GM23338 (cell line): ENCODE data around the gene PACRGL. TPM values are rescaled to one million over a fixed set of nuclear protein-coding genes. Genes with fewer than 3 reads are reported as not detected.

Source experiments
- ATAC-seq: fragments of 200-7000 bp; cut with Tn5 transposase; 3 replicates; pipeline ENCODE4 v1.9.1; 2020
- DNase-seq: peaks from one replicate; pipeline ENCODE4 v3.0.0-alpha.2; 2015; ENCODE audit warnings: low spot score
- H2AFZ ChIP-seq: fragments of 200-600 bp; sonication (generic); 2 replicates; pipeline ENCODE4 v1.8.0; 2016; ENCODE audit warnings: antibody characterized with exemption, mild to moderate bottlenecking, moderate library complexity
- H3F3A ChIP-seq: fragments of 200-600 bp; sonication (generic); replicated peaks from 2 replicates; pipeline ENCODE4 v1.8.0; 2017; ENCODE audit warnings: antibody characterized with exemption, mixed run types, low read depth
- H3K27ac ChIP-seq: fragments of 200-600 bp; sonication (generic); 2 replicates; pipeline ENCODE4 v1.6.1; 2016; ENCODE audit warnings: low read depth
- H3K27me3 ChIP-seq: fragments of 200-600 bp; sonication (generic); 2 replicates; pipeline ENCODE4 v1.8.0; 2016; ENCODE audit warnings: mild to moderate bottlenecking, mixed run types, moderate library complexity; ENCODE audit not compliant: insufficient read depth
- H3K36me3 ChIP-seq: fragments of 200-600 bp; sonication (generic); 2 replicates; pipeline ENCODE4 v1.8.0; 2016; ENCODE audit warnings: mild to moderate bottlenecking; ENCODE audit not compliant: insufficient read depth
- H3K4me1 ChIP-seq: fragments of 200-600 bp; sonication (generic); 2 replicates; pipeline ENCODE4 v1.8.0; 2016; ENCODE audit warnings: mild to moderate bottlenecking, moderate library complexity; ENCODE audit not compliant: insufficient read depth
- H3K4me2 ChIP-seq: fragments of 200-600 bp; sonication (generic); 2 replicates; pipeline ENCODE4 v1.7.1; 2017; ENCODE audit warnings: mixed run types
- H3K4me3 ChIP-seq: fragments of 200-600 bp; sonication (generic); 2 replicates; pipeline ENCODE4 v1.6.1; 2016; ENCODE audit warnings: mixed run types
- H3K79me2 ChIP-seq: fragments of 200-600 bp; sonication (generic); replicated peaks from 2 replicates; pipeline ENCODE4 v1.8.0; 2017; ENCODE audit warnings: mild to moderate bottlenecking; ENCODE audit not compliant: insufficient read depth
- H3K9me2 ChIP-seq: fragments of 200-600 bp; sonication (generic); 2 replicates; pipeline ENCODE4 v1.8.0; 2017; ENCODE audit not compliant: insufficient read depth
- H4K20me1 ChIP-seq: fragments of 200-600 bp; sonication (generic); replicated peaks from 2 replicates; pipeline ENCODE4 v1.8.0; 2017; ENCODE audit warnings: mild to moderate bottlenecking; ENCODE audit not compliant: insufficient read depth
- H3K27ac Mint-ChIP-seq: 2 replicates; pipeline ENCODE4 v1.8.0; 2020; ENCODE audit warnings: inconsistent platforms, mild to moderate bottlenecking, moderate library complexity, mixed read lengths
- H3K27me3 Mint-ChIP-seq: 3 replicates; pipeline ENCODE4 v1.8.0; 2022; ENCODE audit warnings: low read depth, mild to moderate bottlenecking, moderate library complexity, mixed read lengths, inconsistent platforms; ENCODE audit not compliant: insufficient read depth, poor library complexity
- H3K36me3 Mint-ChIP-seq: 3 replicates; pipeline ENCODE4 v1.8.0; 2021; ENCODE audit warnings: low read depth, mild to moderate bottlenecking, inconsistent platforms, moderate library complexity, mixed read lengths
- H3K4me1 Mint-ChIP-seq: 3 replicates; pipeline ENCODE4 v1.8.0; 2020; ENCODE audit warnings: mild to moderate bottlenecking, inconsistent platforms, mixed read lengths
- H3K4me3 Mint-ChIP-seq: 3 replicates; pipeline ENCODE4 v1.8.0; 2021; ENCODE audit warnings: moderate library complexity, mild to moderate bottlenecking, inconsistent platforms, mixed read lengths
- H3K9me3 Mint-ChIP-seq: 3 replicates; pipeline ENCODE4 v1.8.0; 2020; ENCODE audit warnings: moderate library complexity, mild to moderate bottlenecking, inconsistent platforms, mixed read lengths
- CREB1 ChIP-seq: fragments of 250-450 bp; sonication (Bioruptor Pico); IDR thresholded peaks from 2 replicates; pipeline ENCODE4 v1.5.0; 2020; ENCODE audit warnings: low read depth, mild to moderate bottlenecking, moderate library complexity
- EZH2 ChIP-seq: fragments of 200-600 bp; sonication (generic); IDR thresholded peaks from one replicate; pipeline ENCODE4 v1.8.0; 2017; ENCODE audit warnings: antibody characterized with exemption, mild to moderate bottlenecking, low read depth; ENCODE audit not compliant: unreplicated experiment
- EZH2phosphoT487 ChIP-seq: fragments of 200-600 bp; sonication (generic); IDR thresholded peaks from one replicate; pipeline ENCODE4 v1.8.1; 2018; ENCODE audit warnings: antibody characterized with exemption; ENCODE audit not compliant: unreplicated experiment
- JUNB ChIP-seq: IDR thresholded peaks from one replicate; pipeline ENCODE4 v1.6.1; 2016; ENCODE audit warnings: antibody characterized with exemption; ENCODE audit not compliant: unreplicated experiment
- NANOG ChIP-seq: IDR thresholded peaks from 2 replicates; pipeline ENCODE4 v1.6.1; 2016; ENCODE audit warnings: antibody characterized with exemption, borderline replicate concordance
- STAT1 ChIP-seq: IDR thresholded peaks from one replicate; pipeline ENCODE4 v1.6.1; 2016; ENCODE audit warnings: antibody characterized with exemption; ENCODE audit not compliant: unreplicated experiment
- ZNF114 ChIP-seq: fragments of 250-450 bp; sonication (Bioruptor Pico); IDR thresholded peaks from 2 replicates; pipeline ENCODE4 v1.5.0; 2020; ENCODE audit warnings: mild to moderate bottlenecking, moderate library complexity
- ZNF331 ChIP-seq: fragments of 250-450 bp; sonication (Bioruptor Pico); IDR thresholded peaks from 2 replicates; pipeline ENCODE4 v1.5.0; 2020; ENCODE audit warnings: low read depth, mild to moderate bottlenecking, moderate library complexity
- polyA plus RNA-seq: library from polyadenylated mRNA; unstranded; fragments of >200 nt; fragmentation: Nextera tagmentation; extraction: Ambion mirVana; gene quantifications from 2 replicates; pipeline ENCODE4 v1.2.1, GENCODE V29; 2016
- total RNA-seq: library from RNA; depleted of rRNA; stranded (reverse); fragments of >200 nt; shearing (Covaris generic); gene quantifications from 2 replicates; pipeline ENCODE4 v1.2.3, GENCODE V29; 2014
- TF ChIP-seq, protein P1 (sequence below): IDR thresholded peaks from 2 replicates; pipeline ENCODE4 v1.6.1; 2016; ENCODE audit warnings: antibody characterized with exemption
- TF ChIP-seq, protein P2 (sequence below): fragments of 250-450 bp; sonication (Bioruptor Pico); IDR thresholded peaks from 2 replicates; pipeline ENCODE4 v1.5.0; 2020; ENCODE audit warnings: mild to moderate bottlenecking, moderate library complexity
- TF ChIP-seq, protein P3 (sequence below), 2 experiments: fragments of 200-600 bp in 1 of 2; sonication (generic) in 1 of 2; conservative IDR thresholded peaks; 2 replicates each; pipeline versions ENCODE4 v1.5.1 to v1.6.1; 2016 to 2017; ENCODE audit warnings: antibody characterized with exemption in 2 of 2, low read depth in 2 of 2, mild to moderate bottlenecking in 2 of 2, moderate library complexity in 1 of 2

The PACRGL gene
- total and polyA plus RNA-seq, 2 experiments from 2014 or later = 4.8 to 15.8 TPM

DNA sequence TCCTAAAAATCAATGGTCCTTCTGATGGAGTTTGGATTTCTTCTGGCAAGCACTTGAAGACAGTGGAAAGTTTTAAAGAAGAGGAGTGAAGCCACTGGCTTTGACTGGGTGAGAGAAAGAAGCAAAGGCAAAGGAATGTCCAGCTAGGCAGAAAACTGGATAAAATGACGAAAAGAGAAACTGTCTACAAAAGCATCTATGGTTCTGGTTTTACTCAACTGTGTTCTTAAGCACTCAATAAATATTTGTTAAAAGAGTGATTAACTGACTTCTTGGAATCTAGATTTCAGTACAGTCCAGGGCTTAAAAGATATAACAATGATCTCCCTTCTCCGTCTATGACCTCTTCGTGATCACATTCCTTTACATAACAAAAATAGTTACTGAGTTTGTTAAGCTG lies 52.4 kb downstream of the PACRGL start:
- no peak overlapping the region for H3K27ac ChIP-seq
- Mint-ChIP-seq H3K27ac (no peak overlapping the region), H3K36me3 (no peaks in the 10 kb centered on the region), H3K4me3 (no peak overlapping the region), H3K4me1 (no peaks in the 10 kb centered on the region), H3K27me3 (no peaks in the 10 kb centered on the region), H3K9me3 (no peaks in the 10 kb centered on the region)
- H3K4me2 ChIP-seq = no peak overlapping the region
- no peak overlapping the region for H3K4me3 ChIP-seq
- H3K4me1 ChIP-seq = no peaks in the 10 kb centered on the region
- H3K27me3 ChIP-seq = no peaks in the 10 kb centered on the region
- no peaks in the 10 kb centered on the region for H3K36me3 ChIP-seq
- DNase-seq = no peak
- no peaks in the 10 kb centered on the region for H3F3A ChIP-seq
- no peak for ATAC-seq
- H4K20me1 ChIP-seq = no peaks in the 10 kb centered on the region
- no peak overlapping the region for H2AFZ ChIP-seq
- H3K9me2 ChIP-seq = no peaks in the 10 kb centered on the region; the same call in 1 of the 2 replicates
- no peaks in the 10 kb centered on the region for H3K79me2 ChIP-seq
- TF ChIP-seq ZNF114 (CRISPR knock-in tag) (no peak), EZH2 (no peak), CREB1 (CRISPR knock-in tag) (no peak), STAT1 (no peak), ZNF331 (CRISPR knock-in tag) (no peak)
- TF ChIP-seq, protein P1, sequence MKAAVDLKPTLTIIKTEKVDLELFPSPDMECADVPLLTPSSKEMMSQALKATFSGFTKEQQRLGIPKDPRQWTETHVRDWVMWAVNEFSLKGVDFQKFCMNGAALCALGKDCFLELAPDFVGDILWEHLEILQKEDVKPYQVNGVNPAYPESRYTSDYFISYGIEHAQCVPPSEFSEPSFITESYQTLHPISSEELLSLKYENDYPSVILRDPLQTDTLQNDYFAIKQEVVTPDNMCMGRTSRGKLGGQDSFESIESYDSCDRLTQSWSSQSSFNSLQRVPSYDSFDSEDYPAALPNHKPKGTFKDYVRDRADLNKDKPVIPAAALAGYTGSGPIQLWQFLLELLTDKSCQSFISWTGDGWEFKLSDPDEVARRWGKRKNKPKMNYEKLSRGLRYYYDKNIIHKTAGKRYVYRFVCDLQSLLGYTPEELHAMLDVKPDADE = no peak

GRCh38 chr4:20754036-20754435 lies 53.8 kb downstream of the PACRGL start:
- no peak overlapping the region for H3K4me3 ChIP-seq
- DNase-seq (no peak), ATAC-seq (no peak)
- no peaks in the 10 kb centered on the region for H3K36me3 ChIP-seq
- H3K9me3 Mint-ChIP-seq = no peaks in the 10 kb centered on the region
- no peaks in the 10 kb centered on the region for H3F3A ChIP-seq
- H3K79me2 ChIP-seq = no peaks in the 10 kb centered on the region
- H3K27me3 ChIP-seq = no peaks in the 10 kb centered on the region
- H3K27me3 Mint-ChIP-seq = no peaks in the 10 kb centered on the region
- H2AFZ ChIP-seq = no peak overlapping the region
- H3K4me3 Mint-ChIP-seq = no peak overlapping the region
- no peaks in the 10 kb centered on the region for H3K4me1 ChIP-seq
- H4K20me1 ChIP-seq = no peaks in the 10 kb centered on the region
- no peaks in the 10 kb centered on the region; the same call in 1 of the 2 replicates for H3K9me2 ChIP-seq
- no peaks in the 10 kb centered on the region for H3K36me3 Mint-ChIP-seq
- no peak overlapping the region for H3K27ac ChIP-seq
- H3K4me1 Mint-ChIP-seq = no peaks in the 10 kb centered on the region
- H3K4me2 ChIP-seq = no peak overlapping the region
- H3K27ac Mint-ChIP-seq = no peak overlapping the region
- TF ChIP-seq NANOG (no peak), ZNF114 (CRISPR knock-in tag) (no peak), JUNB (no peak), EZH2 (no peak), EZH2phosphoT487 (no peak), STAT1 (no peak)
- TF ChIP-seq, protein P1 = no peak
- TF ChIP-seq, protein P2, sequence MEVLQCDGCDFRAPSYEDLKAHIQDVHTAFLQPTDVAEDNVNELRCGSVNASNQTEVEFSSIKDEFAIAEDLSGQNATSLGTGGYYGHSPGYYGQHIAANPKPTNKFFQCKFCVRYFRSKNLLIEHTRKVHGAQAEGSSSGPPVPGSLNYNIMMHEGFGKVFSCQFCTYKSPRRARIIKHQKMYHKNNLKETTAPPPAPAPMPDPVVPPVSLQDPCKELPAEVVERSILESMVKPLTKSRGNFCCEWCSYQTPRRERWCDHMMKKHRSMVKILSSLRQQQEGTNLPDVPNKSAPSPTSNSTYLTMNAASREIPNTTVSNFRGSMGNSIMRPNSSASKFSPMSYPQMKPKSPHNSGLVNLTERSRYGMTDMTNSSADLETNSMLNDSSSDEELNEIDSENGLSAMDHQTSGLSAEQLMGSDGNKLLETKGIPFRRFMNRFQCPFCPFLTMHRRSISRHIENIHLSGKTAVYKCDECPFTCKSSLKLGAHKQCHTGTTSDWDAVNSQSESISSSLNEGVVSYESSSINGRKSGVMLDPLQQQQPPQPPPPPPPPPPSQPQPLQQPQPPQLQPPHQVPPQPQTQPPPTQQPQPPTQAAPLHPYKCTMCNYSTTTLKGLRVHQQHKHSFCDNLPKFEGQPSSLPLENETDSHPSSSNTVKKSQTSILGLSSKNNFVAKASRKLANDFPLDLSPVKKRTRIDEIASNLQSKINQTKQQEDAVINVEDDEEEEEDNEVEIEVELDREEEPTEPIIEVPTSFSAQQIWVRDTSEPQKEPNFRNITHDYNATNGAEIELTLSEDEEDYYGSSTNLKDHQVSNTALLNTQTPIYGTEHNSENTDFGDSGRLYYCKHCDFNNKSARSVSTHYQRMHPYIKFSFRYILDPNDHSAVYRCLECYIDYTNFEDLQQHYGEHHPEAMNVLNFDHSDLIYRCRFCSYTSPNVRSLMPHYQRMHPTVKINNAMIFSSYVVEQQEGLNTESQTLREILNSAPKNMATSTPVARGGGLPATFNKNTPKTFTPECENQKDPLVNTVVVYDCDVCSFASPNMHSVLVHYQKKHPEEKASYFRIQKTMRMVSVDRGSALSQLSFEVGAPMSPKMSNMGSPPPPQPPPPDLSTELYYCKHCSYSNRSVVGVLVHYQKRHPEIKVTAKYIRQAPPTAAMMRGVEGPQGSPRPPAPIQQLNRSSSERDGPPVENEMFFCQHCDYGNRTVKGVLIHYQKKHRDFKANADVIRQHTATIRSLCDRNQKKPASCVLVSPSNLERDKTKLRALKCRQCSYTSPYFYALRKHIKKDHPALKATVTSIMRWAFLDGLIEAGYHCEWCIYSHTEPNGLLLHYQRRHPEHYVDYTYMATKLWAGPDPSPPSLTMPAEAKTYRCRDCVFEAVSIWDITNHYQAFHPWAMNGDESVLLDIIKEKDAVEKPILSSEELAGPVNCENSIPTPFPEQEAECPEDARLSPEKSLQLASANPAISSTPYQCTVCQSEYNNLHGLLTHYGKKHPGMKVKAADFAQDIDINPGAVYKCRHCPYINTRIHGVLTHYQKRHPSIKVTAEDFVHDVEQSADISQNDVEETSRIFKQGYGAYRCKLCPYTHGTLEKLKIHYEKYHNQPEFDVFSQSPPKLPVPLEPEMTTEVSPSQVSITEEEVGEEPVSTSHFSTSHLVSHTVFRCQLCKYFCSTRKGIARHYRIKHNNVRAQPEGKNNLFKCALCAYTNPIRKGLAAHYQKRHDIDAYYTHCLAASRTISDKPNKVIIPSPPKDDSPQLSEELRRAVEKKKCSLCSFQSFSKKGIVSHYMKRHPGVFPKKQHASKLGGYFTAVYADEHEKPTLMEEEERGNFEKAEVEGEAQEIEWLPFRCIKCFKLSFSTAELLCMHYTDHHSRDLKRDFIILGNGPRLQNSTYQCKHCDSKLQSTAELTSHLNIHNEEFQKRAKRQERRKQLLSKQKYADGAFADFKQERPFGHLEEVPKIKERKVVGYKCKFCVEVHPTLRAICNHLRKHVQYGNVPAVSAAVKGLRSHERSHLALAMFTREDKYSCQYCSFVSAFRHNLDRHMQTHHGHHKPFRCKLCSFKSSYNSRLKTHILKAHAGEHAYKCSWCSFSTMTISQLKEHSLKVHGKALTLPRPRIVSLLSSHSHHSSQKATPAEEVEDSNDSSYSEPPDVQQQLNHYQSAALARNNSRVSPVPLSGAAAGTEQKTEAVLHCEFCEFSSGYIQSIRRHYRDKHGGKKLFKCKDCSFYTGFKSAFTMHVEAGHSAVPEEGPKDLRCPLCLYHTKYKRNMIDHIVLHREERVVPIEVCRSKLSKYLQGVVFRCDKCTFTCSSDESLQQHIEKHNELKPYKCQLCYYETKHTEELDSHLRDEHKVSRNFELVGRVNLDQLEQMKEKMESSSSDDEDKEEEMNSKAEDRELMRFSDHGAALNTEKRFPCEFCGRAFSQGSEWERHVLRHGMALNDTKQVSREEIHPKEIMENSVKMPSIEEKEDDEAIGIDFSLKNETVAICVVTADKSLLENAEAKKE (CRISPR knock-in tag) = no peak
- TF ChIP-seq, protein P3, sequence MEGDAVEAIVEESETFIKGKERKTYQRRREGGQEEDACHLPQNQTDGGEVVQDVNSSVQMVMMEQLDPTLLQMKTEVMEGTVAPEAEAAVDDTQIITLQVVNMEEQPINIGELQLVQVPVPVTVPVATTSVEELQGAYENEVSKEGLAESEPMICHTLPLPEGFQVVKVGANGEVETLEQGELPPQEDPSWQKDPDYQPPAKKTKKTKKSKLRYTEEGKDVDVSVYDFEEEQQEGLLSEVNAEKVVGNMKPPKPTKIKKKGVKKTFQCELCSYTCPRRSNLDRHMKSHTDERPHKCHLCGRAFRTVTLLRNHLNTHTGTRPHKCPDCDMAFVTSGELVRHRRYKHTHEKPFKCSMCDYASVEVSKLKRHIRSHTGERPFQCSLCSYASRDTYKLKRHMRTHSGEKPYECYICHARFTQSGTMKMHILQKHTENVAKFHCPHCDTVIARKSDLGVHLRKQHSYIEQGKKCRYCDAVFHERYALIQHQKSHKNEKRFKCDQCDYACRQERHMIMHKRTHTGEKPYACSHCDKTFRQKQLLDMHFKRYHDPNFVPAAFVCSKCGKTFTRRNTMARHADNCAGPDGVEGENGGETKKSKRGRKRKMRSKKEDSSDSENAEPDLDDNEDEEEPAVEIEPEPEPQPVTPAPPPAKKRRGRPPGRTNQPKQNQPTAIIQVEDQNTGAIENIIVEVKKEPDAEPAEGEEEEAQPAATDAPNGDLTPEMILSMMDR (conservative IDR thresholded peaks at IDR 0.05; ENCODE audit: low read depth in 2 of 2) = no peak
